GM19452 (cell line): ENCODE measurements around the gene JAK2.
"Not testable (repeated sequence)": the region's sequence is repeated elsewhere in the genome, so short reads cannot be mapped to it uniquely, and the experiment has no call there.

Source experiments
- ATAC-seq: cut with Tn5 transposase; IDR thresholded peaks from one replicate; pipeline ENCODE4 v1.9.1; 2021; ENCODE audit not compliant: unreplicated experiment

JAK2 gene

GRCh38 chr9:4980086-4980727 lies 4.9 kb upstream of the JAK2 start:
- no peak for ATAC-seq

- no peak for ATAC-seq
Measured at GRCh38 chr9:4982721-4983482, 2.2 kb upstream of the JAK2 start.

GRCh38 chr9:4983601-4984165 lies 1.4 kb upstream of the JAK2 start:
- ATAC-seq: no peak

GRCh38 chr9:4984171-4984620 lies 876 bp upstream of the JAK2 start:
- peak; percentile 0 for ATAC-seq

- no peak for ATAC-seq
Measured at GRCh38 chr9:4985386-4986266, 554 bp downstream of the JAK2 start.

GRCh38 chr9:4986296-4986695 lies 1.2 kb downstream of the JAK2 start:
- no peak for ATAC-seq

GRCh38 chr9:4986783-4987182 lies 1.7 kb downstream of the JAK2 start:
- ATAC-seq: no peak

- ATAC-seq: no peak
Measured at GRCh38 chr9:4987961-4988421, 2.9 kb downstream of the JAK2 start.

GRCh38 chr9:4992872-4993271 lies 7.8 kb downstream of the JAK2 start:
- no peak for ATAC-seq

- no peak for ATAC-seq
Measured at GRCh38 chr9:4994166-4994890, 9.3 kb downstream of the JAK2 start.

GRCh38 chr9:4997196-4997595 lies 12.1 kb downstream of the JAK2 start:
- no peak for ATAC-seq

GRCh38 chr9:4997631-4998030 lies 12.6 kb downstream of the JAK2 start:
- ATAC-seq: no peak

- no peak for ATAC-seq
Measured at GRCh38 chr9:5002811-5003210, 17.7 kb downstream of the JAK2 start.

- ATAC-seq: no peak
Measured at GRCh38 chr9:5004481-5004880, 19.4 kb downstream of the JAK2 start.

- ATAC-seq: no peak
Measured at GRCh38 chr9:5008202-5008601, 23.1 kb downstream of the JAK2 start.

GRCh38 chr9:5013374-5013773 lies 28.3 kb downstream of the JAK2 start:
- ATAC-seq: no peak

GRCh38 chr9:5015934-5016333 lies 30.9 kb downstream of the JAK2 start:
- ATAC-seq: no peak

- ATAC-seq: no peak
Measured at GRCh38 chr9:5025416-5025815, 40.3 kb downstream of the JAK2 start.

- not testable (repeated sequence) for ATAC-seq
Measured at GRCh38 chr9:5031941-5032340, 46.9 kb downstream of the JAK2 start.

- no peak for ATAC-seq
Measured at GRCh38 chr9:5040730-5041389, 55.8 kb downstream of the JAK2 start.
